HG03575 (cell line): ENCODE results near the gene FBXL2.
"Not testable (repeated sequence)": the region's sequence is repeated elsewhere in the genome, so short reads cannot be mapped to it uniquely, and the experiment has no call there.

Source experiments
- ATAC-seq: cut with Tn5 transposase; IDR thresholded peaks from one replicate; pipeline ENCODE4 v1.9.1; 2021; ENCODE audit not compliant: unreplicated experiment, insufficient number of reproducible peaks, low FRiP score; ENCODE audit errors: extremely low read depth

The FBXL2 gene

DNA sequence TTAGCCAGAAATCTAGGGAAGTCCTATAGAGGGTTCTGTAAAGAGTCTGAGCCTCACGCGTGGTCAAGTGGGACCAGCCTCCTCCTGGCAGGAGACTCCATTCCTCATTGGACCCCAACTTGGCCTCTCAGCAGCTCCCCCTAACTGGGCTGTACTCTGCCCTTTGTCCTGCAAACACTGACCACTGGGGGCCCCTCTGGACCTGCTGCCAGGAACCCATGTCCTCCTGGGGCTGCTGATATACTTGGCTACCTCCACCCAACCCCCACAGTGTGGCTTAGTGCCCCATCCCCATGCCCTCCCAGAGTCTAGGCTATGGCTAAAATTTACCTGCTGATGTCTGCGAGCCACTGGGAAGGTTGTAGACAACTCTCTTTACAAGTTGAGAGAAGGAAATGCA, 100.2 kb downstream of the FBXL2 start:
- ATAC-seq, result no peak

GRCh38 chr3:33377931-33378330, 100.7 kb downstream of the FBXL2 start:
- no peak for ATAC-seq

DNA sequence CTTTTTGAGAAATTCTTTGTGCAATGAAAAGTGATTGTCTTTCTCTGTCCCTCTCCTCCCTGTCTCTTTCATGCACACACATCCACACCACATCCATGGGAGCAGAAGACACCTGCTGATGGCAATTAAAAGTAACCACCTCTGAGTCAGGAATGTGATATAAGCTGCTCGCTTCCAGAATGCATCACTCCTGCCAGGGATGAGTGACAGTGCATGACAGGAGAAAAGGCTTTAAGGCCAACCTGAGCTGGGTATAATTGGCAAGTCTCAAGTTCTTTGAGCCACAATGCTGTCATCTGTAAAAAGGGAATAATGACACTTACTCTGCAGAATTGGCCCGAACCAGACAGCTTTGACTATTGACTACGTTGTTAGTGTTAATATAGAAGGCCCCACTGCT, 103.4 kb downstream of the FBXL2 start:
- no peak for ATAC-seq

DNA sequence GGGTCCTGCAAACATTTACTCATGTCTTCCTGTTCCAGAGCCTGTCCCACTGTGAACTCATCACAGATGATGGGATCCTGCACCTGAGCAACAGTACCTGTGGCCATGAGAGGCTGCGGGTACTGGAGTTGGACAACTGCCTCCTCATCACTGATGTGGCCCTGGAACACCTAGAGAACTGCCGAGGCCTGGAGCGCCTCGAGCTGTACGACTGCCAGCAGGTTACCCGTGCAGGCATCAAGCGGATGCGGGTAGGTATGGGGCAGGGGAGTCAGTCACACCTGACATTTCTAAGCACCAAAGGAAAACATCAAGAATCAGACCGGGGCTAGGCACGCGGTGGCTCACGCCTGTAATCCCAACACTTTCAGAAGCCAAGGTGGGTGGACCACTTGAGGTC, 106.7 kb downstream of the FBXL2 start:
- no peak for ATAC-seq

DNA sequence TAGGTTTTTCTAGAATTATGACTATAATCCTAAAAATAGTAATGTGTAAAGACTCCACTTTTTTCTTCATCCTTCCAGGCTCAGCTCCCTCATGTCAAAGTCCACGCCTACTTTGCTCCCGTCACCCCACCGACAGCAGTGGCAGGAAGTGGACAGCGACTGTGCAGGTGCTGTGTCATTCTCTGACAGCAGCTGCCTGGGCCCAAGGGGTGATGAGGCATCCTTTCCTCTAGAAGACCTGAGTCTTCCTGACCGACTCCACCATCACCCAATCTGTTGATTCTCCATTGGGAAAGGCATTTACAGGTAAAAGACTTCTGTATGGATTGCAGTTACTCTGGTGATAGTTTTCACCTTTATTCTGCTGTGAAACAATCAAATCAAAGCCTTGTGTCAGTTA, 108.2 kb downstream of the FBXL2 start:
- ATAC-seq, result no peak

GRCh38 chr3:33386631-33387030, 109.4 kb downstream of the FBXL2 start:
- ATAC-seq, result no peak

DNA sequence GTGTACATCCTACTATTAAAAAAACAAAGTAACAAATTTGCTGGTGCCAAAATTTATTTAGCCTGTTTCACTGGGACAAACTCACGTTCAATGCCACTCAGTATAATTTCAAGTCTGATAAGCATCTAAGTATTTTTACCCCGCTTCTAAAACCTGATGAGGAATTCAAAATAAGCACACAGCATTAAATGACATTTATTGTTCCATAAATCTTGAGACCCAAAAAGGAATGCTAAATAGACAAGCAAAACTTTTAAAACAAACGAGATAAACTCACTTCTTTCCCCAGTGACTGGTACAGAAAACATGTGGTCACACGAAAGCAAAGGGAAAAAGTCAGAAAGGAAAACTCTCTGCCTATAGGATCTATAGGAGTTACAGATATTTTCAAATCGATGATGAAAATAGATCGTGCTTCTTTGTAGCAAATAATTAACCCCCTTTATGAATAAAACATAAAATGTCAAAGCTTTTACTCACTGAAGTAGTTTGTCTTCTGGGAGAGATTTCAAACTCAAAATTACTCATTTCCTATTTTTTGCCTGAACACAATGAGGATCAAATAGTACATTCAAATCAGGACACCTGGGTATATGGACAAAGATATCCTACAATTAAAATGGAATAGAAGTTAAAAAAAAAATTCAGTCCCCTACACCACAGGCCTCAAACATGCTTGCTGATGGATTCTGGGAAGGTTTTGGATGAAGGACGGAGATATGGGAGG, 111.3 kb downstream of the FBXL2 start:
- no peak for ATAC-seq

DNA sequence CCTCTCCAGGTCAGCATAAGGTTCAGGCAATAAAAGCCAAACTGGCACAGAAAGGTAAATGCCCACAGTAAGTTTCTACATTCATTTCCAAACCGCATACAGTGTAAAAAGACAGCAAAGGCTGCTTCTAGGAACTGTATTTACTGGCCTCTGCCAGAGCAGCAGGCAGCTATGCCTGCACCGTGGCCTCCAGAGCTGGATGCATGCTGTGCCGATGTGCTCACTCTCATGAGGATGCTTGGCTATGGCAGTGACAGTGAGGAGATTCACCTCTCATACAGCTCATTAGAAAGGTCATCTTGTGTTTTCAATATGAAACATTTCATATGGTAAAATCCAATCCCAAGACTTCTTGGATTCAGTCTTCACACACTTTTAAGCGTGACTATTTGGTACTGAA, 112.7 kb downstream of the FBXL2 start:
- no peak for ATAC-seq

DNA sequence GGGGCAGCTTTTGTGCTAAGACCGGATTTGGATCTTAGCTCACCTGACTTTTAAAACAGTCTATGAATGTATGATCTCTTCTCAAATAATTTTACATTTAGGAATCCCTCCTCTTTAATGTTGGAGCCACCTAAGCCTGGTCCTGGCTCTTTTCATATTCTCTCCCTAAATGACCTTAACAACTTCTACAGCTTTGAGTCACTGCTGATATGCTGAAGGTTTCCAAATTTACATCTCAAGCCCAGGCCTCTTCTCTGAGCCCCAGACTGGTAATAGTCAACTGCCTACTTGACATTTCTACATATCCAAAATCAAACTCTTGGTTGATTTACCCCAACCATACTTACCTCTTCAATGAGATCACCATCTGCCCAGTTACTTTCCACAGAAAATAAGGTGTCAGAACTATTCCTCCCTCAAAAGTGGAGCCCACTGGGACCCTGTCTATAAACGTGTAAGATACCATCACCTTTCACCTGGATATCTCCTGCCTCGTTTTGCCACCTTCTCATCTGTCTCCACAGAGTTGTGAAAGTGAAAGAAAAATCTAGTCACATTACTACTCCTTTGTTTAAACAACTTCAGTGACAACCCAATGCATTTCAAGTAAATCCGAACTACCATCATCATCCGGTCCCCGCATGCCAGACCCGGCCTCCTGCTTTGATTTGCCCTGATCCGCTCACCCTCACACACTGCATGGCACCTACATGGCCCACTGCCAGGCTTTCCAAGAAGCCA, 114.2 kb downstream of the FBXL2 start:
- no peak for ATAC-seq

- no peak for ATAC-seq
Observed at GRCh38 chr3:33392144-33392543, 114.9 kb downstream of the FBXL2 start.

DNA sequence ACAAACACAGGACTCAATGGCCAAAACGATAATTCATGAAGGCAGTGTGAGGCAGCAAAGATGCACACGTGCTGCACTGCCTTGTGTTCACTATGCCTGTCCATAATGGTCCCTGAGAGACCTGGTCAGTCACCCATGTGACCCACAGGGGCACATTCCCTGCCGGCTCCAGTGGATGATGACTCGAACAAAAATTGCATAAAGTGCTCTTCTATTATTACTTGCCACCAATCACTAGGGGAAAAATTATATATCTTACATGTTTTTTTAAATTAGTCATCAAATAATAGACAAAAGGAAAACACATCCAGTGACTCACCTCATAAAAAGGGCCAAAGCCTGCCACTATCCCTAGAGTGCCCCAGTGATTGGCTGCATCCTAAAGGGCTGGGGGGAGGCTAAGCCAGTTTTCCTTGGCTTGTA, 115.5 kb downstream of the FBXL2 start:
- ATAC-seq, result no peak

DNA sequence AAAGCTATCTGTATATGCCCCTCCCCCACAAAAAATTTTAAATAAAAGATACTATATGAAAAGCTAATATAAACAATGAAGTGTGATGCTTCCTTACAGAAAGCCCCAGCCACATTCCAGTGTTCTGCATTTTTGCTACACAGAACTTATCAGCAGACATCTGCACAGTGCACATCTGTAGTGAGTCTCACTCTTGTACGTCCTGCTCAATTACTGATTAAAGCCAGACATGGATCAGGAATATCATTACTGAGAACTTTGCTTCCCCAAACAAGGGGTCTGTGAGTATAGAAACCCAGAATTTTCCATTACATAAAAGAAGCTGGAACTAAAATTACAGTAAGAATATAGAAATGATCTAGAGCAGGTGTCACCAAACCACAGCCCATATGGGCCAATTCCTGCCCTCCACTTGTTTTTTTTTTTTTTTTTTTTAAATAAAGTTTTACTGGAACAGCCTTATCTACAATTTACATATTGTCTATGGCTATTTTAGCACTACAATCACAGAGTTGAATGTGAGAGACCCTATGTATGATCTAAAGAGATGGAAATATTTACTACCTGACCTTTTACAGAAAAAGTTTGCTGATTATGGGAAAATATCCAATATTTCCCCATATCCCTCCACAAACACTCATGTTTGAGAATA, 117.3 kb downstream of the FBXL2 start:
- no peak for ATAC-seq

- no peak for ATAC-seq
Observed at GRCh38 chr3:33395900-33396299, 118.7 kb downstream of the FBXL2 start.

- no peak for ATAC-seq
Observed at GRCh38 chr3:33398410-33398809, 121.2 kb downstream of the FBXL2 start.

DNA sequence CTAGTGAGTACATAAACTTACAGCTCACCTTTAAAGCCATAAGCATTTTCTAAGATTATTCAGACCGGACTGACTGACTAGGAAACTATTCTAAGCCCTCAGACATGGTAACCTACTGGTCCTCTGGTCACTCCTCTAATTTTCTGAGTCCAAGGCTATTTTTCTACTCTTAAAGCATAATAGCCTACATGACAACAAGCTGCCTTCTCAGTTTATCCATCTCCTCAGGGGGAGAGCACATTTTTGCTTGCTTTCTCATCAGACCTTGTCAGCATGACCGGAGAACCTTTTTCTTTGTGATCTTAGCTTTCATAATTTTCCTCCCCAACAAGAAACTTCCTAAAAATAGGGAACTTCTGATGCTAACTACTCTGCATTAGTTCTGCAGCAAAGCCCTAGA, 124.5 kb downstream of the FBXL2 start:
- no peak for ATAC-seq

- ATAC-seq, result no peak
Observed at GRCh38 chr3:33402936-33403335, 125.7 kb downstream of the FBXL2 start.

- ATAC-seq, result no peak
Observed at GRCh38 chr3:33403756-33404155, 126.5 kb downstream of the FBXL2 start.

GRCh38 chr3:33410816-33411215, 133.6 kb downstream of the FBXL2 start:
- not testable (repeated sequence) for ATAC-seq

- no peak for ATAC-seq
Observed at GRCh38 chr3:33417066-33417673, 139.9 kb downstream of the FBXL2 start.

DNA sequence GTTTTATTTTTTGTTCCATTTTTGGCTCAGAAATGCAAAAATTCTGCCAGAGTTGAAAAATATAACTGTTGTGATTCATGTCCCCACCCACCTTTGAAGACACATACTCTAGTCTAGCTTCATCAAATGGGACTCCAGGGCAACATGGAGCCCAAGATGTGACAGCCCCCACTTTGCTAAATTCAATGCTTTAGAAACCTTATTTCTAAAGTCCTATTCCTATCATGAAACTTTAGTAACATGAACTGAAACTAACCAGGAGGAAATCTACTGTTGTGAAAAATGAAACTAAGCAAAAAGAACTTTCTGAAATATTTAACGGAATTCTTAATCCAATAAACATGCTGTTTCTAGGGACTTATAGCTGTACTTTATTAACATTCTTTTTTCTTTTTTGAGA, 142.7 kb downstream of the FBXL2 start:
- ATAC-seq, result no peak
